ENCODE measurements around the gene SMC1A.
"Not testable (repeated sequence)": the region's sequence is repeated elsewhere in the genome, so short reads cannot be mapped to it uniquely, and the experiment has no call there.

The SMC1A gene

GRCh38 chrX:53422086-53422860 is at the start of gene SMC1A:
SMC1A (minus strand) TSS chrX:53422654; CDS start chrX:53422600, 54 bp downstream.
- DNase-seq, result peak; percentile 94

GRCh38 chrX:53471346-53471745 is 48.9 kb upstream of the SMC1A start:
- no peak for DNase-seq

DNA sequence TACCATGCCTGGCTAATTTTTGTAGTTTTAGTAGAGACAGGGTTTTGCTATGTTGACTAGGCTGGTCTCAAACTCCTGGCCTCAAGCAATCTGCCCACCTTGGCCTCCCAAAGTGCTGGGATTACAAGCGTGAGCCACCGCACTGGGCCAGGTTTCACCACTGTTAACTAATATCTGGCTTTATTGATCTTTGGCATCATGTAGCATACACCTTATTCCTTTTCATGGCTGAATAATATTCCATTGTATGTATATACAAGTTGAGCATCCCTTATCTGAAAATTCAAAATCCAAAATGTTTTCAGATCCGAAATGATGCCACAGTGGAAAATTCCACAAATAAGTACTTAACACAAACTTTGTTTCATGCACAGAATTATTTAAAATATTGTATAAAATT is 46.2 kb upstream of the SMC1A start:
- not testable (repeated sequence) for DNase-seq

DNA sequence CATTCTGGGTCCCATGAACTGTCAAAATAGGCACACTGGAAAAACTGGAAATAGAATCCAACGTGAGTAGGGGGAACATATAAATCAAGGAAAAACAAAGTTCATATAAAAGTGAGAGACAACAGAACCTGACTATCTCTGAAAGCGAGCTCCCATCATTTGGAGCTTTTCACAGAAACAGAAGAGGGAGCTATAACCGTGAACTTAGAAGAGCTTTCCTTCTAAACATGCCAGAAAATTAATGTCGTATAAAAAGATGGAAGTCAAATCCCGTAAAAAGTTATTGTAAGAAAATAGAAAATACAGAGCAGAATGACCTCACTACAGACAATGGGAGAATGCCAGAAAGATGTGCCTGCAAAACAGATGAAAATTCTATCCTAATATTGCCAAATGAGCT is 35.6 kb upstream of the SMC1A start:
- no peak for DNase-seq

GRCh38 chrX:53456254-53456653 is 33.8 kb upstream of the SMC1A start:
- peak; percentile 47 for DNase-seq

DNA sequence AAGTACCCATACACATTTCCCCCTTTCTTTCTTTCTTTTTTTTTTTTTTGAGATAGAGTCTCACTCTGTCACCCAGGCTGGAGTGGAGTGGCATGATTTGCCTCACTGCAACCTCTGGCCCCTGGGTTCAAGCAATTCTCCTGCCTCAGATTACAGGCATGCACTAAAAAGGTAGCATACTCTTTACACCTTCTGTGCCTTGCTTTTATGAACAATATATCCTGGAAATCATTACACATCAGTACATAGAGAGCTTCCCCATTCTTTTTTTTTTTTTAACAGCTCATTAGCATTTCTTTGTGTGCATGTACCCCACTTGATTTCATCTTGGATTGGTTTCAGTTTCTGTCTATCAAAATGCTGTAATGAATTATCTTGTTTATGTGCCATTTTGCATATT is 30.4 kb upstream of the SMC1A start:
- no peak for DNase-seq

- DNase-seq, result no peak
Observed at GRCh38 chrX:53449632-53450031, 27.2 kb upstream of the SMC1A start.

GRCh38 chrX:53447441-53447840 is 25.0 kb upstream of the SMC1A start:
- no peak for DNase-seq

- DNase-seq, result peak; percentile 30
Observed at GRCh38 chrX:53445977-53446376, 23.5 kb upstream of the SMC1A start.

DNA sequence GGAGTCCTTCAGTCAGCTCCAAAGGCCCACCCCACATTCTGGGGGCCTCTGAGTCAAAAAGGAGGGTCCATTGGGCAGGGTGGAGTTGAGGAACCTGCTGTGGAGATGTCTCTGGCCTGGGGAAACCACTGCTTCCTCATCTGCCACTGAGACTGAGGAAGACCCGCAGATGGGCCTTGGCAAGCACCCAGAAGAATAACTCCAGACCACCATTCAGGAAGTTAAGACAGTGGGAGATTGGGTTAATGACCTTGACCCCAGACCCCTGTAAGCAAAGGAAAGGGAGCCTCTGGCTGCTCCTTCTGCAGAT is 19.8 kb upstream of the SMC1A start:
- no peak for DNase-seq

DNA sequence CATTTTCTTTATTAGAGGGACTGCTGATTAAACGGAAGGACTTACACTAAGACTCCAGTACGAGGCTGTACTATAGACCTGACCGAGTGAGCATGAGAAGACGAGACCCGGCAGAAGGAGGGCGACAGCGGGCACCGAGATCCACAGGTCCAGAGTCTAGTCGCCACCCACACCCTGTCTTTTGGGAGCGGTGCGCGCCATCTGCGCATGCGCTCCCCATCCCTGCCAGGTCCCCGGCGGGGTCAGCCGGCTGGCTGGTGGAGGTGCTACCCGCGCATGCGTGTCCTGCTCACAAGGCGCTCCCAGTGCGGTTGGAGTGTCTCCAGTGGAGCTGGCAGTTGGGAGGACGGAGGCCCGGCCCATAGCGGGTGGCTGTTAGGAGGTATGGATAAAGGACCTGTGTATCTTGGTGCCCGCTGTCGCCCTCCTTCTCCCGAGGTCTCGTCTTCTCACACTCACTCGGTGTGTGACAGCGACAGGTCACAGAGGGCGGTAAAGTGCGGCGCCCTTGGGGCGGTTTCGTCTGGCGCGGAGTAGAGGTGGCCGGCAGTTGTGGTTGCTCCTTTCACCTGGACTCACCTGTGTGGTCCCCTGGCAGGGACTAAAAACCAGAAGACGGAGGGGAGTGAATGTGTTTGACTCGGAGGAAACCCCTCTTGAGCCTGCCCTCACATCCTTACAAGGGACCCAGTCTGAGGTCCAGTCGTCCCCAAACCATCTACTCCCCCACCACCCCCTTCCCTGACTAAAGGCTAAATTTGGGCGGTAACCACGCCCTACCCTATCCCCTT is 19.3 kb upstream of the SMC1A start:
- peak; percentile 77 for DNase-seq

DNA sequence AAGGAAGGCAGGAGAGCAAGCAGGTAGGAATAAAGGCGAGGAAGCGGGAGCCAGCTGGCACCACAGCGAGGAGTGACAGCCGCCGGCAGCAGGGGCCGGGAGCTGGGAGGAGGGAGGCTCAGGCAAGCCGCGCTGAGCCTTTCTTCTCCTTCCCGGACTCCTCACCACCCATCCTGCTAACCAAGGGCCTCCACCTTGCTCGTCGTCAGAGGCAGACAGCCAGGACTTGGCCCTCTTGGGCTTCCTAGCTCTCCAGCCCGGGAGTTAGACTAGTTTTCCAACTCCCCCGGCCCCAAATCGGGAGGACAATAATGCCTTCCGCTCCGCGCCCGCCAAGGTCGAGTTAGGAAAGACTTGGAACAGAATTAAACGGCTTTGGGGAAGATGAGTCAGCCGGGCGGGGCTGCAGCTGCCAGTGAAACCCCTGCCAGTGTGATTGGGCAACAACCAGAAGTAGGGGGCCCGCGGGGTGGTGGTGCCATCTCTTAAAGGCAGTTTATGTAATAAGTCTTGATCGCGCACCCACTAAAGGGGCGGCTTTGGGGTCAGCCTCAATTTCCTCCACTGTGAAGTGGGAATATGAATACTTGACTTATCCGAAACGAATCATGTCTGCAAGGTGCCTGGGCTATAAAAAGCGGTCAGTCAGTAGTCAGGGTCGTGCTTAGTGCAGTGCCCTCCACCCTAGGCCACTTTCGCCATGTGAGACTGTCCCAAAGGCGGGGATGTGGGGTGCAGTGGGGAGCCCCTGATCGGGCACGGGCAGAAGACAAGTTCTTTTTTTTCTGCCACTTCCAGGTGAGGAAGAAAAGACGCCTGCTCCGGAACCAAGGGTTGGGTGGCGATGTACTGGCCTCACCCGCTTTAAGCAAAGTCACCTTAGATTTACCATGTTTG is 18.4 kb upstream of the SMC1A start:
- peak; percentile 63 for DNase-seq

DNA sequence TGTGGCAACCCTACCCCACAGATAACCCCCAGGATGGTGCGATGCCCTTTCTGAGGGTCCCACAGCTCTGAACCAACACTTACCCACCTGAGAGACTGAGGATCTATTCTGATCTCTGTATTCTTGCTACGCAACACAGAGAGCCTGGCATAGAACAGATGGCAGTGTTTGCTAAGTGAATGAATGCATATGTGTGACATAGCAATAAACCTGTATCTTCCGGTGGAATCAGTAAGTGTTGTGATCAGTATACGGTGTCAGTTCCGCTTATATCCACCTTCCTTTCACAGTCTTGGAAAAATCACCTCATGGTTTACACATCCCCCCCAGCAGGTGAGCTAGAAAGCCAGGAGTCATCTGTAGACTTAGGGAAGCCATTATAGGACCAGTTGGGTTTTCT is 17.6 kb upstream of the SMC1A start:
- no peak for DNase-seq

GRCh38 chrX:53438832-53439230 is 16.4 kb upstream of the SMC1A start:
- DNase-seq, result no peak

- DNase-seq, result no peak
Observed at GRCh38 chrX:53438174-53438831, 15.8 kb upstream of the SMC1A start.

DNA sequence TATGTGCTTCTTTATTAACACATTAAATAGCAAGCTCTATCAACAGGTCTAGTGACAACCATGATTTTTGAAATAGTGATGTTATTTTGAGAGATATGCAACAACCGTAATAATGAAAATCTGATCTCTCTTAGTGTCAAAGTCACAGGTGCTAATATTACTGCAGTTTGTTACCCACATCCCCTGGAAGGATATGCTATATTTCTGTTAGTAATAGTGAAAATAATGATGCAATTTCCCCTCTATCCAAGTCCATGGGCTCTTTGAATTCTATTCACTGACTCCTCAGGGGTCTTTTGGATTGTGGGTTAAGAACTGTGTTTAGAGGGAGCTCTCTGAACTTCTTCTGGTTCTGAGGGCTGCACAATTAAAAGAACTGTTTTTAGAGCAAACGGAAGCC is 14.8 kb upstream of the SMC1A start:
- DNase-seq, result no peak

- peak; percentile 49 for DNase-seq
Observed at GRCh38 chrX:53435997-53436396, 13.5 kb upstream of the SMC1A start.

DNA sequence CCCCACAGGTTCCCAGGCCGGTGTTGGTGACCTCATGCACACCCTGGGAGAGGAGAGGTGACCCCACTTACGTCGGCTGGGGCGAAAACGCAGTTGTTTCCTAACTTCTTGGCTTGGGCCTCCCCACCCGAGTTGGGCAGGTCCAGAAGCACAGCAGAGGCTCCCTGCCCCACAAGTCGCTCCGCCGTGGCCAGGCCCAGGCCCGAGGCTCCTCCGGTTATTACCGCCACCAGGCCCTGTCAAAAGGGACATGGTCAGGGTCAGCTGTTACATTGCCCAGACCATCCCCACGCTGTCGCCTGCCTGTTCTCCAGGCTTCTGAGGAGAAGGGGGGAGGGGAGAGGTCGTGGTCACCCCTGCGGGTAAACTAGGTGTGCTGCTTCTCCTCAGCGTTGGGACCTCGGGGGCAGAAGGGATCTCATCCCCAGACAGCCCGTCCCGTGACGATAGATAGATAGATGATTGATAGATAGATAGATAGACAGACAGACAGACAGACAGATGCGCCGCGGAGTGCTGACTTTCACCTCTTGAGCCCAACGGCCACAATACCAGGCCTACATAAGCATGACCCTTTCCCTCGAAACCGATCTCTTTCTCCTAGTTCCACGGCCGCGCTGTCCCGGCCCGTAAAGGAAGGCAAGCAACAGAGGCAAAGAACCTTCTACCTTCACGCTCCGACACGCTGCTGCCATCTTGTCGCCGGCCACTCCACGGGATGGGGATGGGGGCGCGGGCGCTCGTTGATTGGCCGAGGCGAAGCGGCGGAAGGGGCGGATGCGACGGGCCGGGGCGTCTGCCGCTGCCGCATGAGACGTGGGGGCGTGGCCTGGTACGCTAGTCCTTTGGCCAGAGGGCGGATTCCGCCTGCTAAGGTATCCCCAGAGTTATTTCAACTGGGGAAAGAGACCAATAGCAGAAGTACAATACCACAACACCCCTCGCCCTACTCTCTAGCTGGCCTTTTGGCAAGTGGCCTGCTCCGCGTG is 11.5 kb upstream of the SMC1A start, which contains the start of gene HSD17B10:
HSD17B10 (minus strand) TSS at position 720 of the 989 bp plus-strand sequence; CDS start at position 695, 25 bp downstream.
- DNase-seq, result peak; percentile 82

GRCh38 chrX:53430231-53430630 is 7.8 kb upstream of the SMC1A start:
- no peak for DNase-seq

DNA sequence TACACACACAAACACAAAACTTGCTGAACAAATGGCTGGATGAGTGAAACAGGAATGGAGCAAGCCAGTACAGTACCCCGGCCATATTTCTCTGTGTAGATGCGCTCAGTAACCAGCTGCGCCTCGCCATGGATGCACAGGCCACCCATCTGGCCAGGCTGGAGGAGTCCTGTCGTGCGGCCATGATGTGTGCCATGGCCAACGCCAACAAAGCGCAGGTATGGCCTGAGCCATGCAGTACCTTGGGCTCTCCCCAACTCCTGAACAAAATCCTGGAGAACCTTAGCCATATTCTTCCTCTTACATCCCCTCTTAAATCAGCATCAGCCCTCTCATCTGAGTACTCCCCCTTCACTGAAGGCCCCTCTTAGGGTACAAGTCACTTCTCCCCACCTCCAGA is 7.3 kb upstream of the SMC1A start:
- DNase-seq, result no peak

- no peak for DNase-seq
Observed at GRCh38 chrX:53422861-53423306, 430 bp upstream of the SMC1A start, which contains the start of gene RIBC1. RIBC1 (plus strand) TSS chrX:53422873; CDS start chrX:53426277, 3,404 bp downstream.
